Thyroid gland (tissue), 4 donors: Measurements from ENCODE around the gene DLD. TPM values are rescaled to one million over a fixed set of nuclear protein-coding genes. Genes with fewer than 3 reads are reported as not detected.
"Not testable (repeated sequence)": the region's sequence is repeated elsewhere in the genome, so short reads cannot be mapped to it uniquely, and the experiment has no call there.

Experiments
- DNase-seq, 2 donors: peaks; one replicate each; pipeline ENCODE4 v3.0.0-alpha.2; 2019
- H3K27ac ChIP-seq, 3 donors: fragments of 200-600 bp; sonication (generic); 1 replicate in 2 of 3; 2 replicates in 1 of 3; pipeline ENCODE4 v1.5.1; 2016 to 2019; ENCODE audit warnings: mild to moderate bottlenecking in 1 of 3, moderate library complexity in 1 of 3
- H3K27me3 ChIP-seq: fragments of 200-600 bp; sonication (generic); one replicate; pipeline ENCODE4 v1.5.1; 2019
- H3K36me3 ChIP-seq, 2 donors: fragments of 200-600 bp; sonication (generic); one replicate each; pipeline ENCODE4 v1.5.1; 2016 to 2019
- H3K4me1 ChIP-seq, 2 donors: fragments of 200-600 bp; sonication (generic); one replicate each; pipeline ENCODE4 v1.5.1; 2017 to 2019
- H3K4me3 ChIP-seq, 3 donors: fragments of 200-600 bp; sonication (generic); replicated peaks in 1 of 3; 1 replicate in 2 of 3; 2 replicates in 1 of 3; pipeline ENCODE4 v1.5.1; 2016; ENCODE audit warnings: mild to moderate bottlenecking in 1 of 3
- H3K9me3 ChIP-seq: fragments of 200-600 bp; sonication (generic); one replicate; pipeline ENCODE4 v1.5.1; 2017
- CTCF ChIP-seq, 6 experiments: fragments of 200-600 bp in 3 of 6; fragments of 450-650 bp in 3 of 6; sonication (generic) in 3 of 6; IDR thresholded peaks; one replicate each; pipeline ENCODE4 v1.5.1; 2016 to 2019; ENCODE audit warnings: antibody characterized with exemption in 6 of 6, mild to moderate bottlenecking in 2 of 6, inconsistent platforms in 1 of 6, moderate library complexity in 1 of 6
- POLR2A ChIP-seq, 2 donors: fragments of 450-650 bp; IDR thresholded peaks; one replicate each; pipeline ENCODE4 v1.6.1; 2017; ENCODE audit warnings: antibody characterized with exemption in 2 of 2, mild to moderate bottlenecking in 2 of 2, moderate library complexity in 1 of 2
- WGBS, 2 donors: methylation state at CpG; one replicate each; pipeline ENCODE4 v1.1.5; 2017; 5-methylcytosine and 5-hydroxymethylcytosine counted together
- intact Hi-C: fragments of 100-400 bp; cut with DNase I; formaldehyde crosslinking; loops from one replicate; pipeline ENCODE4 v1.15.1; 2023
- total RNA-seq, 4 donors: library from RNA; depleted of rRNA; stranded (reverse); fragments of >200 nt; gene quantifications; one replicate each; pipeline ENCODE4 v1.2.3, GENCODE V29; 2016

The DLD gene
- total RNA-seq, 4 donors from 2014 or later: 108 to 343 (median 213) TPM

- Histone ChIP-seq H3K27me3 (no peaks in the 10 kb centered on the region), H3K27ac (no peak overlapping the region), H3K4me3 (no peak overlapping the region), H3K36me3 (peaks cover 0 to 4% of the 10 kb centered on the region in 2 donors), H3K9me3 (no peaks in the 10 kb centered on the region), H3K4me1 (peaks cover 17 to 21% of the 10 kb centered on the region in 2 donors)
- intact Hi-C loops: no loop called here
- TF ChIP-seq CTCF (IDR thresholded peaks at IDR 0.05): no peak
- 58 to 89% methylated on average over 3 of the region's 3 CpGs for WGBS, 2 donors
- DNase-seq: no peak
These were observed 991 bp upstream of the DLD start for GRCh38 chr7:107889992-107890391.

GRCh38 chr7:107890493-107890961 lies 456 bp upstream of the DLD start:
- WGBS, 2 donors: 18% methylated on average over 7 of the region's 7 CpGs

GRCh38 chr7:107891636-107892366 lies 818 bp downstream of the DLD start:
- intact Hi-C loops: no loop called here
- no peaks in the 10 kb centered on the region for H3K9me3 ChIP-seq
- no peak for DNase-seq
- H3K27me3 ChIP-seq: no peaks in the 10 kb centered on the region
- H3K4me3 ChIP-seq: peak overlapping the region; percentile 31 to 61 (median 46)
- peak overlapping the region; percentile 86 to 88 (median 86) for H3K27ac ChIP-seq
- 42 to 49% methylated on average over 9 of the region's 9 CpGs for WGBS, 2 donors
- peaks cover 0 to 4% of the 10 kb centered on the region in 2 donors for H3K36me3 ChIP-seq
- TF ChIP-seq CTCF (IDR thresholded peaks at IDR 0.05) (no peak), POLR2A (IDR thresholded peaks at IDR 0.05) (no peak)
- H3K4me1 ChIP-seq: peaks cover 17 to 21% of the 10 kb centered on the region in 2 donors

More at GRCh38 chr7:107890493-107890961, 456 bp upstream of the DLD start:
- intact Hi-C loops: no loop called here
- peak overlapping the region; percentile 86 to 88 (median 86) for H3K27ac ChIP-seq
- DNase-seq: no peak
- no peaks in the 10 kb centered on the region for H3K9me3 ChIP-seq
- peak overlapping the region; percentile 31 to 61 (median 46) for H3K4me3 ChIP-seq
- H3K27me3 ChIP-seq: no peaks in the 10 kb centered on the region
- H3K36me3 ChIP-seq: peaks cover 0 to 4% of the 10 kb centered on the region in 2 donors
- no peak for TF ChIP-seq CTCF (IDR thresholded peaks at IDR 0.05)
- no peak for TF ChIP-seq POLR2A (IDR thresholded peaks at IDR 0.05)
- H3K4me1 ChIP-seq: peaks cover 17 to 21% of the 10 kb centered on the region in 2 donors

- H3K27ac ChIP-seq: peak overlapping the region in 2 of 3 donors; percentile 86
- H3K27me3 ChIP-seq, H3K9me3 ChIP-seq, DNase-seq, intact Hi-C loops, H3K4me3 ChIP-seq, H3K36me3 ChIP-seq: not testable (repeated sequence)
- WGBS, 2 donors: 87 to 94% methylated on average over 8 of the region's 8 CpGs
- peaks cover 17 to 21% of the 10 kb centered on the region in 2 donors for H3K4me1 ChIP-seq
These were observed 1.4 kb downstream of the DLD start for GRCh38 chr7:107892367-107892741.

- H3K9me3 ChIP-seq: no peaks in the 10 kb centered on the region
- 93 to 94% methylated on average over 2 of the region's 2 CpGs for WGBS, 2 donors
- no peaks in the 10 kb centered on the region for H3K27me3 ChIP-seq
- intact Hi-C loops: no loop called here
- no peak overlapping the region for H3K4me3 ChIP-seq
- H3K36me3 ChIP-seq: peaks cover 8 to 13% of the 10 kb centered on the region in 2 donors
- no peak overlapping the region for H3K27ac ChIP-seq
- DNase-seq: no peak
- TF ChIP-seq CTCF (IDR thresholded peaks at IDR 0.05) (no peak), POLR2A (IDR thresholded peaks at IDR 0.05) (no peak)
- no peaks in the 10 kb centered on the region for H3K4me1 ChIP-seq
These were observed 8.1 kb downstream of the DLD start for GRCh38 chr7:107898997-107899594.
